Type B pancreatic cell (in vitro differentiated cells): Measurements from ENCODE around the gene LRCH1. TPM values are rescaled to one million over a fixed set of nuclear protein-coding genes. Genes with fewer than 3 reads are reported as not detected.

Experiments
- DNase-seq: peaks from one replicate; pipeline ENCODE4 v3.0.0; 2021; ENCODE audit warnings: mixed read lengths; ENCODE audit not compliant: unreplicated experiment; ENCODE audit errors: extremely low spot score
- H3K27ac Mint-ChIP-seq: 2 replicates; pipeline ENCODE4 v1.8.0; 2021; ENCODE audit warnings: mild to moderate bottlenecking, mixed read lengths
- H3K27me3 Mint-ChIP-seq: 2 replicates; pipeline ENCODE4 v1.8.0; 2021; ENCODE audit warnings: mixed read lengths
- H3K36me3 Mint-ChIP-seq: 2 replicates; pipeline ENCODE4 v1.8.0; 2021; ENCODE audit warnings: mixed read lengths
- H3K4me1 Mint-ChIP-seq: one replicate; pipeline ENCODE4 v1.8.0; 2021; ENCODE audit warnings: mixed read lengths; ENCODE audit not compliant: unreplicated experiment
- H3K4me3 Mint-ChIP-seq: 2 replicates; pipeline ENCODE4 v1.8.0; 2021; ENCODE audit warnings: mild to moderate bottlenecking, mixed read lengths
- H3K9me3 Mint-ChIP-seq: 2 replicates; pipeline ENCODE4 v1.8.0; 2021; ENCODE audit warnings: mixed read lengths
- CTCF ChIP-seq: fragments of 200-600 bp; sonication (generic); conservative IDR thresholded peaks from 2 replicates; pipeline ENCODE4 v1.5.0; 2021; ENCODE audit warnings: antibody characterized with exemption, mild to moderate bottlenecking
- total RNA-seq: library from RNA; stranded (reverse); gene quantifications from 2 replicates; pipeline ENCODE4 v1.2.1, GENCODE V29; 2021; ENCODE audit warnings: low replicate concordance

The LRCH1 gene
- total RNA-seq, 1 donor from 2014 or later: 23.0 TPM

GRCh38 chr13:46698910-46699460 is 146.0 kb downstream of the LRCH1 start:
- no peak overlapping the region for H3K27ac Mint-ChIP-seq

GRCh38 chr13:46712524-46712923 is 159.6 kb downstream of the LRCH1 start:
- Mint-ChIP-seq H3K27me3 (no peaks in the 10 kb centered on the region), H3K9me3 (no peaks in the 10 kb centered on the region), H3K27ac (no peak overlapping the region), H3K36me3 (peaks cover 30% of the 10 kb centered on the region), H3K4me1 (peaks cover 16% of the 10 kb centered on the region), H3K4me3 (no peak overlapping the region)
- no peak for DNase-seq
- peak; percentile 37 for TF ChIP-seq CTCF

More at GRCh38 chr13:46698910-46699460, 146.0 kb downstream of the LRCH1 start:
- no peak for TF ChIP-seq CTCF
- DNase-seq: no peak
- peaks cover 36% of the 10 kb centered on the region for H3K36me3 Mint-ChIP-seq
- H3K4me3 Mint-ChIP-seq: no peak overlapping the region
- peaks cover 4% of the 10 kb centered on the region for H3K4me1 Mint-ChIP-seq
- no peaks in the 10 kb centered on the region for H3K9me3 Mint-ChIP-seq
- no peaks in the 10 kb centered on the region for H3K27me3 Mint-ChIP-seq

GRCh38 chr13:46715363-46715762 is 162.4 kb downstream of the LRCH1 start:
- no peak for TF ChIP-seq CTCF
- H3K4me1 Mint-ChIP-seq: peaks cover 31% of the 10 kb centered on the region
- no peak overlapping the region for H3K4me3 Mint-ChIP-seq
- DNase-seq: no peak
- no peak overlapping the region for H3K27ac Mint-ChIP-seq
- peaks cover 20% of the 10 kb centered on the region for H3K36me3 Mint-ChIP-seq
- H3K27me3 Mint-ChIP-seq: no peaks in the 10 kb centered on the region
- H3K9me3 Mint-ChIP-seq: no peaks in the 10 kb centered on the region

DNA sequence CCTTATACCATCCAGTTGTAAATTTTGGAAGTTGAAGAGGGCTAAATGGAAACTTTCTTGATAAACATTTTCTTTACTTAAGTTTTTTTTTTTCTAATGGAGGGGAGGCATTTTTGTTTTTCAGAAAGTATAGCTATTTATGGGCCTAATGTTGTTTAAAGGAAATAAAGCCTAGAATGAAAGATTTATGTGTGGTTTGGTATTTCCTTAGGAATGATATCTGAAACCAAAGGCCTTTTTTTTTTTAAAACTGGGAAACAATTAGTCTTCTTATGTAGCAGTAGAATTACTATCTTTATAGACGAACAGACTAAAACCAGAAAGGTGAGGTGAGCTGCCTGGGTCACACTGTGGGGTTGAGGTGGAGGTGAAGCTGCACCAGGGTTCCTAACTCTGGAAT is 163.9 kb downstream of the LRCH1 start:
- no peaks in the 10 kb centered on the region for H3K9me3 Mint-ChIP-seq
- H3K4me3 Mint-ChIP-seq: no peak overlapping the region
- peaks cover 39% of the 10 kb centered on the region for H3K4me1 Mint-ChIP-seq
- H3K36me3 Mint-ChIP-seq: peaks cover 20% of the 10 kb centered on the region
- DNase-seq: no peak
- H3K27me3 Mint-ChIP-seq: no peaks in the 10 kb centered on the region
- TF ChIP-seq CTCF: no peak
- no peak overlapping the region for H3K27ac Mint-ChIP-seq

GRCh38 chr13:46717275-46717674 is 164.3 kb downstream of the LRCH1 start:
- no peak for DNase-seq
- TF ChIP-seq CTCF: no peak
- H3K9me3 Mint-ChIP-seq: no peaks in the 10 kb centered on the region
- no peaks in the 10 kb centered on the region for H3K27me3 Mint-ChIP-seq
- H3K36me3 Mint-ChIP-seq: peaks cover 20% of the 10 kb centered on the region
- peaks cover 36% of the 10 kb centered on the region for H3K4me1 Mint-ChIP-seq
- peak overlapping the region; percentile 10 for H3K4me3 Mint-ChIP-seq
- H3K27ac Mint-ChIP-seq: peak overlapping the region; percentile 43

DNA sequence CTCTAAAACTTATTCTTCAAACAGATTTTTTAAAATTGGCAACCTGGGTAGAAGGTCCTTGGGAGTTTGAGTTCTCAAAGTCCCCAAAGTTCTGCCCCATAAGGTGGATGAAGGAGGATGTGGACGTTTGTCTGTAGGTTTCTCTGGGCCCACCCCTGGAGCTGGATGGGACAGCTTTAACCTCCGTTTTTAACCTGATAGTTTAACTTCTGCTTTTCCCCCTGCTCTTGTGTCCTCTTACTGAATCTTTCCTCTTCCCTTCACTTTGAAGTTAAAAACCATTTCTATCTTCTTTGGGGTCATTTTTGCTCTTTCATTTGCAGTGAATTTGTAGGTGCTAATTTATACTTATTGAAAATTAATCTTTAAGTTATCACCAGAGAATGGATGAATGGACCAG is 164.9 kb downstream of the LRCH1 start:
- TF ChIP-seq CTCF: no peak

More for the DNA sequence above, 164.9 kb downstream of the LRCH1 start:
- no peak for DNase-seq
- H3K4me1 Mint-ChIP-seq: peaks cover 30% of the 10 kb centered on the region
- no peaks in the 10 kb centered on the region for H3K9me3 Mint-ChIP-seq
- no peak overlapping the region for H3K27ac Mint-ChIP-seq
- peaks cover 19% of the 10 kb centered on the region for H3K36me3 Mint-ChIP-seq
- H3K4me3 Mint-ChIP-seq: no peak overlapping the region
- H3K27me3 Mint-ChIP-seq: no peaks in the 10 kb centered on the region
